HepG2 (cell line): ENCODE results near the gene NPBWR2. TPM values are rescaled to one million over a fixed set of nuclear protein-coding genes. Genes with fewer than 3 reads are reported as not detected.

ENCODE experiments used
- CENPT ChIP-seq: sonication (generic); formaldehyde crosslinking; IDR thresholded peaks from 2 replicates; pipeline ENCODE4 v1.8.0; 2022; ENCODE audit warnings: low read depth, mild to moderate bottlenecking, moderate library complexity, missing genetic modification reagents
- CREM ChIP-seq, 2 experiments: sonication (generic) in 1 of 2; formaldehyde crosslinking in 1 of 2; IDR thresholded peaks; 2 replicates each; pipeline versions ENCODE4 v1.4.0 to v1.6.1; 2016 to 2020; ENCODE audit warnings: antibody characterized with exemption in 1 of 2, mild to moderate bottlenecking in 1 of 2, missing genetic modification reagents in 1 of 2
- DPF2 ChIP-seq: sonication (generic); formaldehyde crosslinking; IDR thresholded peaks from 2 replicates; pipeline ENCODE4 v1.4.0; 2020; ENCODE audit warnings: mild to moderate bottlenecking, low read depth, missing genetic modification reagents, borderline replicate concordance
- MED13 ChIP-seq: sonication (generic); formaldehyde crosslinking; IDR thresholded peaks from 2 replicates; pipeline ENCODE4 v1.5.0; 2020; ENCODE audit warnings: missing genetic modification reagents
- PHF21A ChIP-seq: sonication (generic); formaldehyde crosslinking; IDR thresholded peaks from 2 replicates; pipeline ENCODE4 v1.5.0; 2020; ENCODE audit warnings: mild to moderate bottlenecking, missing genetic modification reagents
- RORA ChIP-seq: sonication (generic); formaldehyde crosslinking; IDR thresholded peaks from 2 replicates; pipeline ENCODE4 v1.5.0; 2020; ENCODE audit warnings: mild to moderate bottlenecking, missing genetic modification reagents, moderate library complexity
- TFDP1 ChIP-seq: IDR thresholded peaks from 2 replicates; pipeline ENCODE4 v1.6.1; 2016; ENCODE audit warnings: missing compliant biosample characterization, missing genetic modification reagents, borderline replicate concordance
- TFDP2 ChIP-seq: sonication (generic); formaldehyde crosslinking; IDR thresholded peaks from 2 replicates; pipeline ENCODE4 v1.4.0; 2020; ENCODE audit warnings: missing genetic modification reagents
- XBP1 ChIP-seq: sonication (generic); formaldehyde crosslinking; IDR thresholded peaks from 2 replicates; pipeline ENCODE4 v1.5.0; 2020; ENCODE audit warnings: missing genetic modification reagents
- ZBTB39 ChIP-seq: sonication (generic); formaldehyde crosslinking; IDR thresholded peaks from 2 replicates; pipeline ENCODE4 v1.5.0; 2020; ENCODE audit warnings: missing genetic modification reagents
- ZBTB4 ChIP-seq: sonication (generic); formaldehyde crosslinking; IDR thresholded peaks from 2 replicates; pipeline ENCODE4 v1.4.0; 2020; ENCODE audit warnings: missing genetic modification reagents, mild to moderate bottlenecking, borderline replicate concordance
- ZNF121 ChIP-seq: sonication (generic); formaldehyde crosslinking; IDR thresholded peaks from 2 replicates; pipeline ENCODE4 v1.5.0; 2020; ENCODE audit warnings: mild to moderate bottlenecking, missing genetic modification reagents
- ZNF343 ChIP-seq: sonication (generic); formaldehyde crosslinking; IDR thresholded peaks from 2 replicates; pipeline ENCODE4 v1.4.0; 2020; ENCODE audit warnings: mild to moderate bottlenecking, missing genetic modification reagents
- ZNF451 ChIP-seq: sonication (generic); formaldehyde crosslinking; IDR thresholded peaks from 2 replicates; pipeline ENCODE4 v1.5.0; 2020; ENCODE audit warnings: mild to moderate bottlenecking, missing genetic modification reagents
- ZNF510 ChIP-seq: sonication (generic); formaldehyde crosslinking; IDR thresholded peaks from 2 replicates; pipeline ENCODE4 v1.4.0; 2020; ENCODE audit warnings: low read depth, mild to moderate bottlenecking, missing genetic modification reagents
- ZNF597 ChIP-seq: sonication (generic); formaldehyde crosslinking; IDR thresholded peaks from 2 replicates; pipeline ENCODE4 v1.5.0; 2020; ENCODE audit warnings: missing genetic modification reagents
- ZNF710 ChIP-seq: sonication (generic); formaldehyde crosslinking; IDR thresholded peaks from 2 replicates; pipeline ENCODE4 v1.5.0; 2020; ENCODE audit warnings: mild to moderate bottlenecking, missing genetic modification reagents, borderline replicate concordance
- polyA plus RNA-seq, 8 experiments: library from polyadenylated mRNA; depleted of rRNA in 3 of 8; stranded (reverse) in 7 of 8; unstranded in 1 of 8; fragments of >200 nt; fragmentation: Illumina TruSeq in 4 of 8; extraction: Trizol in 4 of 8; gene quantifications; 2 replicates each; pipeline versions ENCODE4 v1.2.1 to v1.2.3, GENCODE V29; 2011 to 2016; ENCODE audit warnings: low read depth in 4 of 8, missing spikeins in 1 of 8, mixed read lengths in 1 of 8; ENCODE audit not compliant: insufficient read depth in 1 of 8
- total RNA-seq, 5 experiments: library from RNA; depleted of rRNA; stranded (reverse); fragments of >200 nt; fragmentation: Illumina TruSeq; extraction: Trizol; gene quantifications; 2 replicates each; pipeline ENCODE4 v1.2.3, GENCODE V29; 2016; ENCODE audit warnings: low read depth in 1 of 5

The NPBWR2 gene
- total and polyA plus RNA-seq, 2 of the 13 experiments (the other 11 are each of a cell fraction or from before 2014, with no cell fraction given): not detected

GRCh38 chr20:64080013-64080812 is 27.2 kb downstream of the NPBWR2 start, which contains the start of gene OPRL1 (continued):
- TF ChIP-seq TFDP1 (CRISPR knock-in tag): no peak
- no peak for TF ChIP-seq ZNF597 (CRISPR knock-in tag)
- TF ChIP-seq ZNF710 (CRISPR knock-in tag): peak; percentile 63; the same call in 1 of the 2 replicates
- TF ChIP-seq DPF2: no peak
- no peak for TF ChIP-seq TFDP2 (CRISPR knock-in tag)
- TF ChIP-seq ZNF121 (CRISPR knock-in tag): no peak
- no peak for TF ChIP-seq MED13 (CRISPR knock-in tag)
- no peak for TF ChIP-seq XBP1 (CRISPR knock-in tag)
- no peak for TF ChIP-seq ZNF451 (CRISPR knock-in tag)
- TF ChIP-seq ZBTB4 (CRISPR knock-in tag): no peak
- TF ChIP-seq ZNF343: no peak
- TF ChIP-seq CENPT: no peak
- TF ChIP-seq ZNF510 (CRISPR knock-in tag): no peak
- no peak for TF ChIP-seq ZBTB39 (CRISPR knock-in tag)
- TF ChIP-seq PHF21A: 0 out of 2 replicates have a peak, but pooled peaks have one; percentile 15
- no peak for TF ChIP-seq RORA
- no peak for TF ChIP-seq CREM (IDR thresholded peaks at IDR 0.05)
- TF ChIP-seq CREM (CRISPR knock-in tag; IDR thresholded peaks at IDR 0.05): no peak
